Measurements from ENCODE around the gene PIP5KL1.
"Not testable (repeated sequence)": the region's sequence is repeated elsewhere in the genome, so short reads cannot be mapped to it uniquely, and the experiment has no call there.

Gene PIP5KL1

GRCh38 chr9:127885508-127886281 lies 44.9 kb downstream of the PIP5KL1 start:
- DNase-seq, result no peak

DNA sequence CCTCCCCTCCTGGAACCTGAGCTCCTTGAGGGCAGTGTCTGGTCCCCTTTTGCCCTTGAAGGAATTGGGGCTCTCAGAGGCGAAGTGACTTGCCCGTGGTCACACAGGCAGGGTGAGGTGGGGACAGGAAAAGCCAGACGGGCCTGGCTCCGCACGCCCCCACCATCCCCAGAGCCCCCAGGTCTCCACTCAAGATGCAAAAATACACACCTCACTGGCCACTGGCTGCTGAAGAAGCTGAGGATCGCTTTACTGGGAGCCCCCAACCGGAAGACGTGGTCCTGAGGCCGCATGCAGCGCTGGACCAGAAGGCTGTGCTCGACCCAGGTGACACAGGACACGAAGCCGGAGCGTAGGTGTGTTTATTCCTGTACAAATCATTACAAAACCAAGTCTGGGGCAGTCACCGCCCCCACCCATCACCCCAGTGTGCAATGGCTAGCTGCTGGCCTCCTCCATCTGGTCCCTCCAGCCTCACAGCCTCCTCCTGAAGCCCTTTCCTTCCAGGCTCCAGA lies 45.5 kb downstream of the PIP5KL1 start:
- no peak for DNase-seq

DNA sequence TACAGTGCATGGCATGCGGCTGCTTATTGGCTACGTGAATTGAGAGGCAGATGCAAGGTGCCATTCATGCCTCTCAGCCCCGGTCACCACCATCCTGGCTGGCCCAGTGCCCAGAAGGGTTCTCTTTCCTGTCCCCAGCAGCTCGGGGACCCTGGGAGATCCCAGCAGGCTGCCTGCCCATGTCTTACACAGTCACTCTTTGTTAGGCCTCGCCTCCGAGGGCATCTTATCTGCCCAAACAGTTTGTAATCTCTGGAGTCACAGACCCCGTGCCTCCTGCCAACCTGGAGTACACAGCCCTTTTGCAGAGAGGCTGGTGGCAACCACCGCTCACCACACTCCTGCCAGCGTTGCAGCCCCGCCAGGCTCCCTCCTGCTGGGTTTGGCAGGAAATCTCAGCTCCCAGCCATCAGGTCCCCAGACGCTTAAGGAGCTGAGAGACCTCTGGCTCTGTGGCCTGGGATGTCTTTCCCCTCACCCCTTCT lies 46.1 kb downstream of the PIP5KL1 start:
- DNase-seq, result no peak

DNA sequence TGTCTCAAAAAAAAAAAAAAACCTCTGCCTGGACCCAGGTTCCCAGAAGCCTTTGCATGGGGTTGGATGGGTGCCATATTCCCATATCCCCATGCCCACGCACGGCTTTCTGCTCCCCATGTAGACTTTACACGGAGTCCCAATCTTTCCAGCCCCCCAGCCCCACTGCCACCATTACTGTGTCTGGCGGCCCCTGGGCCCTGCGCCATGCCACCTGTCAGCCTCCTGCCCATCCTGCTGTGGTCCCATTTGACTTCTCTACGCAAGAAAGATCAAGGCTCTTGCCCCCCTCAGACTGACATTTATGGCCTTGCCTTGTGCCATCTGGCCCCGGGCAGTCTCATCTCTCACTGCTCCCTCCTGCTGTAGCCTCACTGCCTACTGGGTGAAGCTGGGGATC lies 46.6 kb downstream of the PIP5KL1 start:
- no peak for DNase-seq

DNA sequence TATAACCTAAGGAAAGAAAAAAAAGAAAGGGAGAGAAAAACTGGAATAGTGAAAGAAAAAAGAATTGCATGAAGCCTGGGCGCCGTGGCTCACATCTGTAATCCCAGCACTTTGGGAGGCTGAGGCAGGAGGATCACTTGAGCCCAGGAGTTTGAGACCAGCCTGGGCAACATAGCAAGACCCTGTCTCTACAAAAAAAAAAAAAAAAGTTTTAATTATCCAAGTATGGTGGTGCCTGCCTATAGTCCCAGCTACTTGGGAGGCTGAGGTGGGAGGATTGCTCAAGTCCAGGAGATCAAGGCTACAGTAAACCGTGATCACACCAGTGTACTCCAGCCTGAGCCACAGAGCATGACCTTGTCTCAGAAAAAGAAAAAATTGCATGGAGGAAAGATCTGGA lies 48.9 kb downstream of the PIP5KL1 start:
- not testable (repeated sequence) for DNase-seq

- DNase-seq, result no peak
These were observed 50.4 kb downstream of the PIP5KL1 start for GRCh38 chr9:127880143-127880542.

GRCh38 chr9:127878652-127879390 lies 51.8 kb downstream of the PIP5KL1 start:
- DNase-seq, result no peak

- no peak for DNase-seq
These were observed 52.5 kb downstream of the PIP5KL1 start for GRCh38 chr9:127878001-127878651.

DNA sequence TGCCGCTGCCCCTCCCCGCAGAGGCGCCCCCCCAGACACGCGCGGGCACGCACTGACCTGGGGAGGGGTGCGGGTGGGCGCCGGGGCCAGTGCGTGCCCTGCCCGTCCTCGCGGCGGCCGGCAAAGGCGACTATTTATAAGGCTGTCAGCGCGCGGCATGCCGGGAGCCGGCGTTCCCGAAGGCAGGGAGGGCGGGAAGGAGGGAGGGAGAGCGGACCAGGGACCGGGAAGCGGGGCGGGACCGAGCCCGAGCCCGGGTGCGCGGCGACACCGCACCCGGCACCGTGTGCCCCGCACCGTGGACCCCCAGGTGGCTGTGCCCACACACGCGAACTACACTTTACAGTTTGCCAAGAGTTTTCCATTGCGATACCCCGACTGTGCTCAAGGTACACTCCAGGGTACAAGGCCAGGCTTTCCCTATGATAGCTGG lies 53.0 kb downstream of the PIP5KL1 start, which contains the start of gene AK1:
Gene AK1 (minus strand): TSS at position 110 of the 433 bp plus-strand sequence. CDS start 3,058 bp downstream, outside the sequence.
- DNase-seq, result no peak

- DNase-seq, result no peak
These were observed 53.6 kb downstream of the PIP5KL1 start for GRCh38 chr9:127876764-127877562.

GRCh38 chr9:127876026-127876763 lies 54.4 kb downstream of the PIP5KL1 start:
- no peak for DNase-seq

DNA sequence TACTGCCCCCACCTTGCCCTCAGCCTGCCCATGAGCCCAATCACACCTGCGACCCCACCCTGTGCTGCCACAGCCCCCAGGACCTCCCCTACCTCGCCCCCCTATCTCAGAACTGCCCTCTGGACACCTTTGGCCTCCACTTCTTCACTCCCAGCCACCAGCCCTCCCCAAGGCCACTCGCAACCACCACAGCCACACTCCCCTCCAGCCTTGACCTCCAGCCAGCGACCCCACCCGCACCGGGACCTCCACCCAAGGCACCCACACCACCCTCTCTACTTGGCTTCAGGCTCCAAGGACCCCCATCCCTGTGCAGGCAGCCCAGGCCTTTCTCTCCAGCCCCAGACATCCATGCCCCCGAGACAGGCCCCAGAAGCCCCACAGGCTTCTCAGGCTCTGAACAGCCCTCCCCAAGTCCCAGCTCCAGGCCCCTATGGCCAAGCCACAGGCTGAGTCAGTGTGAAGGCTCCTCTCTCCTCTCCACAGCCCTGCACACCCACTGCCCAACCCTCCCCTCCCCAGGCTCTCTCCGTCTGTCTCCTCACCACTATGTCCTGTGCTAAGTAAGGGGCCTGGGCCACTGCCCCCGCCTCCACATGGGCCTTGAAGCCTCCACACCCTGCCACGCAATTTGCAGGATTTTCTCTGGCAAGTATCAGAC lies 55.1 kb downstream of the PIP5KL1 start:
- DNase-seq, result no peak

GRCh38 chr9:127874301-127875221 lies 56.0 kb downstream of the PIP5KL1 start:
- DNase-seq, result no peak

- no peak for DNase-seq
These were observed 56.7 kb downstream of the PIP5KL1 start for GRCh38 chr9:127873886-127874285.

- DNase-seq, result no peak
These were observed 57.3 kb downstream of the PIP5KL1 start for GRCh38 chr9:127873223-127873691.

DNA sequence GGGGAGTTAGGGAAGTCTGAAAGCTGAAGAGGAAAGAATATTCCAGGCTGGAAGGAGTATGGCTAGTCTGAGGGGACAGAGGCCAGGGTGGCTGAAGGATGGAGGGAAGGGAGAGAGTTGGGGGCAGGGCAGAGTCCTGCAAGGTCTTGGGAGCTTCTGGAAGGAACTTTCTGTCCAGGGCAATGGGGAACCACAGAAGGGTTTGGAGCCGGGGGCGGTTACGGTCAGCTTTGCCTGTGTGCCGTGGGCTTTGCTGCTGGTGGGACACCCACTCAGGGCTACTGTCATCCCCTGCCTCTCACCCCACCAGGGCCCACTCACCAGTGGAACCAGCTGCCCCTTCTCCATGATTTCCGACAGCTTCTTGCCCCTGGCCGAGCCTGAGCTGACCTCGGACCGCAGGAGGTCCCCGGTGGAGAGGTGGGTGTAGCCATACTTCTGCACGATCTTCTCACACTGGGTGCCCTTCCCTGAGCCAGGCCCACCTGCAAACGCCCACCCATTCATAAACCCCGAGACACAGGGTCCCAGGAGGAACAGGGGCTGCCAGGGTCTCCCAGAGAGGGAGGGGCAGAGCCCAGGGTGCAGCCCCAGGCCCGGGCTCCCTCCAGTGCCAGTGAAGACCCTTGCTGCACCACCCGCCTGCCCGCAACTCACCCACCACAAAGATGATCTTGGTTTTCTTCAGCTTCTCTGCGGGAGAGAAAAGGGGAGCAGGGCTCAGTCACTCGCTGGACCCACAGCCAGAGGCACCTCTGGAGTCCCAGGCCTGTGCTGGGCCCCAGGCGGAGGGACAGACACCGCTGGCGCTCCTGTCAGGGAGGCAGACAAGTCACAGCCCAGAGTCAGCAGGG lies 58.0 kb downstream of the PIP5KL1 start:
- no peak for DNase-seq

DNA sequence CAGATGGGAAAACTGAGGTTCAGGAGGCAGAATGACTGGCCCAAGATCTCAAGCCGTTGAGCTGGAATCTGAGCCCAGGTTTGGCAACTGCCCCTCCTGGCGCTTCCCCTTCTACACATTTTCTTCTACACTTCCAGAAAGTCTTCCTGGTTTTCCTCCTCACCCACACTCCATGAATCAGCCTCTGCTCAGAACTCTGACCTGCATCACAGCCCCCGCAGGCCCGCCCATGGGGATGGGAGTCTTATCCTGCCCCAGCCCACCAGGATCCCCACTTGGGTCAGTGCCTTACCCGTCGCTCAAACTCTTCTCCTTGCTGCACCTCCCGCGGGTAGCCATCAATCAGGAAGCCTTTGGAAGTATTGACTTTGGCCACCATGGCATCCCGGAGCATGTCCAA lies 59.0 kb downstream of the PIP5KL1 start:
- DNase-seq, result no peak

DNA sequence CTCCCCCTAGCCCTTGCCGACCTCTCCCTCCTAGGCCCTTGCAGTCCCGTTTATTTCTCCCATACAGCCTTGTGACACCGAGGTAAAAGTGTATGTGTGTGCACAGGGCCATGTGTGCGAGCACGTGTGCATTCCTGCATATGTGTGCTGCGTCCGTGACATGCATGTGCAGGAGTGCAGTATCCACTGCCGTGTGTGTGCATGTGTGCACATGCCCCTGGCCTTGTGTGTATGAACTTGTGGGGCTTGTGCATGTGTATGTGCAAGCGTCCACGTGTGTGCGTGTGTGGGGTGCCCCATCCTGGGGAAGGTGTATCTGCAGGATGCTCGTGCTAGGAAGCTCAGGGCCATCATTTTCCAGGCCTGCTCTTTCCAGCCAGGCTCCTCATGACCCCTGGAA lies 59.7 kb downstream of the PIP5KL1 start:
- DNase-seq, result no peak

Measured in activated effector memory CD4-positive, alpha-beta T cell treated with anti-CD3 and anti-CD28 coated beads, Interleukin-2, amount 50 U/mL, for 16 hours (primary cell).